K562 (cell line): Measurements from ENCODE around the gene STT3B. TPM values are rescaled to one million over a fixed set of nuclear protein-coding genes. Genes with fewer than 3 reads are reported as not detected.

Source experiments
- CBX2 ChIP-seq: fragments of 200-600 bp; sonication (generic); IDR thresholded peaks from one replicate; pipeline ENCODE4 v1.6.1; 2012; ENCODE audit warnings: mild to moderate bottlenecking, low read length, inconsistent platforms; ENCODE audit not compliant: insufficient read depth, poor library complexity, severe bottlenecking
- CGGBP1 ChIP-seq: fragments of 250-450 bp; sonication (Bioruptor Pico); IDR thresholded peaks from 2 replicates; pipeline ENCODE4 v1.9.0; 2021; ENCODE audit warnings: mild to moderate bottlenecking
- E4F1 ChIP-seq: fragments of 250-450 bp; sonication (Bioruptor Pico); IDR thresholded peaks from 2 replicates; pipeline ENCODE4 v1.5.0; 2021; ENCODE audit warnings: mild to moderate bottlenecking, borderline replicate concordance
- FOXP1 ChIP-seq: sonication (generic); formaldehyde crosslinking; IDR thresholded peaks from 2 replicates; pipeline ENCODE4 v1.8.0; 2022; ENCODE audit warnings: mild to moderate bottlenecking, missing genetic modification reagents
- FOXP4 ChIP-seq: sonication (generic); formaldehyde crosslinking; IDR thresholded peaks from 2 replicates; pipeline ENCODE4 v1.8.0; 2022; ENCODE audit warnings: mild to moderate bottlenecking, missing genetic modification reagents, borderline replicate concordance
- GTF2B ChIP-seq: IDR thresholded peaks from 2 replicates; pipeline ENCODE4 v1.6.1; 2011; ENCODE audit not compliant: insufficient read length; ENCODE audit errors: extremely low read depth
- HDAC2 ChIP-seq: fragments of 450-650 bp; IDR thresholded peaks from 2 replicates; pipeline ENCODE4 v1.6.1; 2016; ENCODE audit warnings: mild to moderate bottlenecking
- JUND ChIP-seq, 2 experiments: IDR thresholded peaks; 2 replicates in 1 of 2; 3 replicates in 1 of 2; pipeline ENCODE4 v1.6.1; 2011; ENCODE audit warnings: borderline replicate concordance in 2 of 2, low read depth in 2 of 2, low read length in 2 of 2, improper control_type of control experiment in 1 of 2, missing biosample characterization in 1 of 2, missing genetic modification characterization in 1 of 2, missing genetic modification reagents in 1 of 2
- NFRKB ChIP-seq: fragments of 450-650 bp; IDR thresholded peaks from 2 replicates; pipeline ENCODE4 v1.6.1; 2016; ENCODE audit warnings: low read depth
- NR2C1 ChIP-seq, 2 experiments: fragments of 450-650 bp; IDR thresholded peaks; 2 replicates each; pipeline ENCODE4 v1.6.1; 2017; ENCODE audit warnings: mild to moderate bottlenecking in 2 of 2, antibody characterized with exemption in 1 of 2, inconsistent platforms in 1 of 2, missing compliant biosample characterization in 1 of 2, missing genetic modification characterization in 1 of 2
- PHTF2 ChIP-seq: fragments of 250-450 bp; sonication (Bioruptor Pico); IDR thresholded peaks from 2 replicates; pipeline ENCODE4 v1.5.0; 2021; ENCODE audit warnings: mild to moderate bottlenecking
- RFX1 ChIP-seq: fragments of 450-650 bp; IDR thresholded peaks from 2 replicates; pipeline ENCODE4 v1.6.1; 2016; ENCODE audit warnings: mild to moderate bottlenecking, moderate library complexity
- SMARCC2 ChIP-seq: fragments of 450-650 bp; IDR thresholded peaks from 2 replicates; pipeline ENCODE4 v1.6.1; 2017; ENCODE audit warnings: antibody characterized with exemption, moderate library complexity, mild to moderate bottlenecking, low read depth
- TEAD1 ChIP-seq, 2 experiments: fragments of 450-650 bp in 1 of 2; sonication (generic) in 1 of 2; formaldehyde crosslinking; IDR thresholded peaks; 2 replicates each; pipeline versions ENCODE4 v1.4.0 to v1.8.0; 2020 to 2022; ENCODE audit warnings: mild to moderate bottlenecking in 2 of 2, missing genetic modification reagents in 1 of 2
- TEAD2 ChIP-seq: fragments of 450-650 bp; IDR thresholded peaks from 2 replicates; pipeline ENCODE4 v1.6.1; 2016; ENCODE audit warnings: missing genetic modification characterization, control low read depth, missing compliant biosample characterization
- TOE1 ChIP-seq, 2 experiments: fragments of 450-650 bp in 1 of 2; sonication (generic) in 1 of 2; formaldehyde crosslinking in 1 of 2; IDR thresholded peaks; 2 replicates each; pipeline versions ENCODE4 v1.7.1 to v1.8.0; 2016 to 2022; ENCODE audit warnings: borderline replicate concordance in 2 of 2, mild to moderate bottlenecking in 2 of 2, antibody characterized with exemption in 1 of 2, inconsistent platforms in 1 of 2, low read depth in 1 of 2, missing genetic modification reagents in 1 of 2, moderate library complexity in 1 of 2
- XRCC4 ChIP-seq: IDR thresholded peaks from one replicate; pipeline ENCODE4 v1.6.1; 2011; ENCODE audit not compliant: insufficient read depth, insufficient read length; ENCODE audit errors: extremely low read depth
- YBX1 ChIP-seq: fragments of 450-650 bp; IDR thresholded peaks from 2 replicates; pipeline ENCODE4 v1.7.1; 2016; ENCODE audit warnings: mild to moderate bottlenecking
- ZNF668 ChIP-seq: fragments of 250-450 bp; sonication (Bioruptor Pico); IDR thresholded peaks from 2 replicates; pipeline ENCODE4 v1.8.0; 2022; ENCODE audit warnings: mild to moderate bottlenecking, inconsistent platforms
- ZNF695 ChIP-seq: fragments of 450-650 bp; formaldehyde crosslinking; IDR thresholded peaks from 2 replicates; pipeline ENCODE4 v1.4.0; 2020; ENCODE audit warnings: mild to moderate bottlenecking, moderate library complexity
- ZNF764 ChIP-seq: fragments of 250-450 bp; sonication (Bioruptor Pico); IDR thresholded peaks from 2 replicates; pipeline ENCODE4 v1.4.0; 2020; ENCODE audit warnings: low read depth, mild to moderate bottlenecking, moderate library complexity
- ZNF77 ChIP-seq: fragments of 250-450 bp; sonication (Bioruptor Pico); IDR thresholded peaks from 2 replicates; pipeline ENCODE4 v1.5.0; 2020
- polyA plus RNA-seq, 8 experiments: library from polyadenylated mRNA; depleted of rRNA in 4 of 8; stranded (reverse) in 5 of 8; unstranded in 3 of 8; fragments of >200 nt; fragmentation: Nextera tagmentation in 2 of 8; fragmentation: Illumina TruSeq in 1 of 8; extraction: Ambion mirVana in 2 of 8; extraction: Trizol in 1 of 8; gene quantifications; 2 replicates each; pipeline versions ENCODE4 v1.2.1 to v1.2.3, GENCODE V29; 2011 to 2014; ENCODE audit warnings: inconsistent platforms in 1 of 8, missing spikeins in 1 of 8
- total RNA-seq, 7 experiments: library from RNA; depleted of rRNA in 6 of 7; stranded (reverse); fragments of >200 nt in 6 of 7; fragmentation: Illumina TruSeq in 2 of 7; extraction: Trizol in 2 of 7; gene quantifications; 2 replicates each; pipeline versions ENCODE4 v1.2.1 to v1.2.3, GENCODE V29; 2011 to 2021; ENCODE audit warnings: low replicate concordance in 1 of 7

The STT3B gene
- total and polyA plus RNA-seq, 9 of the 15 experiments (the other 6 are each of a cell fraction or from before 2014, with no cell fraction given): 22.4 to 147 (median 100) TPM

GRCh38 chr3:31532587-31533168, at the start of gene STT3B (continued):
- TF ChIP-seq SMARCC2: no peak
- TF ChIP-seq RFX1: no peak
- TF ChIP-seq NR2C1 (IDR thresholded peaks at IDR 0.05): no peak
- no peak for TF ChIP-seq NR2C1 (tag; IDR thresholded peaks at IDR 0.05)
- no peak for TF ChIP-seq ZNF77 (CRISPR knock-in tag)
- TF ChIP-seq E4F1 (CRISPR knock-in tag): no peak
- no peak for TF ChIP-seq TEAD2 (tag)
- TF ChIP-seq PHTF2 (CRISPR knock-in tag): no peak
- peak; percentile 40 to 74; a peak in 3 of 4 replicates for TF ChIP-seq TEAD1 (CRISPR knock-in tag; IDR thresholded peaks at IDR 0.05)
- TF ChIP-seq ZNF695 (CRISPR knock-in tag): no peak
- no peak for TF ChIP-seq JUND (IDR thresholded peaks at IDR 0.05; ENCODE audit: borderline replicate concordance, low read depth, low read length)
- no peak for TF ChIP-seq JUND (tag; IDR thresholded peaks at IDR 0.05; ENCODE audit: borderline replicate concordance, low read depth, low read length)
- TF ChIP-seq XRCC4: no peak
- 0 out of 2 replicates have a peak, but pooled peaks have one; percentile 12 for TF ChIP-seq HDAC2
- no peak for TF ChIP-seq ZNF668 (CRISPR knock-in tag)
- 0 out of 2 replicates have a peak, but pooled peaks have one; percentile 12 for TF ChIP-seq NFRKB
- no peak for TF ChIP-seq TOE1 (IDR thresholded peaks at IDR 0.05; ENCODE audit: borderline replicate concordance)
- no peak for TF ChIP-seq TOE1 (CRISPR knock-in tag; IDR thresholded peaks at IDR 0.05; ENCODE audit: borderline replicate concordance, low read depth)
- TF ChIP-seq CGGBP1: peak; percentile 91
- TF ChIP-seq ZNF764 (CRISPR knock-in tag): peak; percentile 36; the same call in 1 of the 2 replicates
- no peak for TF ChIP-seq CBX2
- TF ChIP-seq GTF2B: no peak
- no peak; the same call in 1 of the 2 replicates for TF ChIP-seq FOXP1
- TF ChIP-seq FOXP4 (CRISPR knock-in tag): no peak
- TF ChIP-seq YBX1: no peak
